K562 (cell line): ENCODE results near the gene CAPN14. TPM values are rescaled to one million over a fixed set of nuclear protein-coding genes. Genes with fewer than 3 reads are reported as not detected.

Experiments used
- ATAC-seq: fragments of 200-7000 bp; cut with Tn5 transposase; 3 replicates; pipeline ENCODE4 v1.9.1; 2020; ENCODE audit warnings: moderate library complexity
- BruUV-seq: library from RNA; stranded (reverse); fragments of 400-500 nt; replicated peaks from 2 replicates; lab custom pipeline; 2021; lab: Mats Ljungman, UMichigan
- CTCF ChIA-PET: fragments of 300-600 bp; formaldehyde crosslinking; extraction: SDS; loops from one replicate; lab custom pipeline; 2021; ENCODE audit warnings: low intra/inter-chr PET ratio; lab: Yijun Ruan, JAX
- POLR2A ChIA-PET: fragments of 300-600, 350-650 bp; sonication (Branson Sonifier 250); formaldehyde crosslinking; extraction: SDS; loops from one replicate; lab custom pipeline; 2021; ENCODE audit warnings: antibody characterized with exemption, inconsistent platforms; lab: Yijun Ruan, JAX
- DNase-seq, 4 experiments: peaks; one replicate each; pipeline versions ENCODE4 v3.0.0 to v3.0.0-alpha.2; 2011 to 2018; ENCODE audit warnings: low spot score in 3 of 4, mixed read lengths in 3 of 4; ENCODE audit errors: extremely low read depth in 1 of 4
- FAIRE-seq: peaks from 2 replicates; lab custom pipeline; 2011; peaks lifted over from hg19 to GRCh38; lab: Jason Lieb, UNC
- H2AFZ ChIP-seq: 2 replicates; pipeline ENCODE4 v1.6.0; 2011; ENCODE audit warnings: low read depth, low read length, control low read depth, inconsistent platforms
- H3K27ac ChIP-seq: fragments of 200-600 bp; 3 replicates; pipeline ENCODE4 v1.8.0; 2011; ENCODE audit warnings: low read depth, mild to moderate bottlenecking, control low read depth, inconsistent platforms, low read length, moderate library complexity, mixed read lengths; ENCODE audit errors: extremely low read depth
- H3K27me3 ChIP-seq, 2 experiments: fragments of 300-600 bp in 1 of 2; 2 replicates in 1 of 2; 3 replicates in 1 of 2; pipeline versions ENCODE4 v1.6.0 to v1.8.0; 2011; ENCODE audit warnings: inconsistent platforms in 2 of 2, low read length in 2 of 2, mild to moderate bottlenecking in 1 of 2, mixed read lengths in 1 of 2, moderate library complexity in 1 of 2; ENCODE audit not compliant: control insufficient read depth in 2 of 2, insufficient read depth in 2 of 2
- H3K36me3 ChIP-seq: fragments of 300-600 bp; 3 replicates; pipeline ENCODE4 v1.8.0; 2011; ENCODE audit warnings: mild to moderate bottlenecking, low read length, inconsistent platforms; ENCODE audit not compliant: control insufficient read depth, insufficient read depth
- H3K4me1 ChIP-seq, 2 experiments: fragments of 200-600 bp in 1 of 2; replicated peaks in 1 of 2; 2 replicates in 1 of 2; 3 replicates in 1 of 2; pipeline versions ENCODE4 v1.5.1 to v1.8.0; 2011; ENCODE audit warnings: inconsistent platforms in 2 of 2, low read length in 2 of 2, mild to moderate bottlenecking in 1 of 2, mixed read lengths in 1 of 2, moderate library complexity in 1 of 2; ENCODE audit not compliant: control insufficient read depth in 2 of 2, insufficient read depth in 2 of 2
- H3K4me2 ChIP-seq: 2 replicates; pipeline ENCODE4 v1.6.1; 2011; ENCODE audit warnings: low read length, control low read depth, inconsistent platforms, mixed read lengths; ENCODE audit not compliant: insufficient read depth
- H3K4me3 ChIP-seq: fragments of 200-600 bp; sonication (generic), shearing (Covaris generic); 2 replicates; pipeline ENCODE4 v1.5.1; 2016; ENCODE audit warnings: control low read depth, inconsistent platforms
- H3K79me2 ChIP-seq: fragments of 200-600 bp; 3 replicates; pipeline ENCODE4 v1.8.0; 2011; ENCODE audit warnings: low read length, inconsistent platforms; ENCODE audit not compliant: control insufficient read depth, insufficient read depth
- H3K9ac ChIP-seq, 2 experiments: 2 replicates each; pipeline versions ENCODE4 v1.6.0 to v1.6.1; 2011; ENCODE audit warnings: low read depth in 2 of 2, low read length in 2 of 2, control low read depth in 1 of 2, inconsistent platforms in 1 of 2, mild to moderate bottlenecking in 1 of 2, mixed read lengths in 1 of 2; ENCODE audit not compliant: insufficient read depth in 1 of 2
- H3K9me1 ChIP-seq: one replicate; pipeline ENCODE4 v1.6.0; 2011; ENCODE audit warnings: inconsistent platforms, mild to moderate bottlenecking, low read length, moderate library complexity; ENCODE audit not compliant: control insufficient read depth, insufficient read depth
- H3K9me3 ChIP-seq: replicated peaks from 2 replicates; pipeline ENCODE4 v1.5.1; 2011; ENCODE audit warnings: low read depth, low read length, inconsistent platforms; ENCODE audit not compliant: control insufficient read depth, insufficient read depth
- H4K20me1 ChIP-seq: replicated peaks from 2 replicates; pipeline ENCODE4 v1.6.1; 2011; ENCODE audit warnings: low read length, inconsistent platforms, mixed read lengths; ENCODE audit not compliant: control insufficient read depth, insufficient read depth
- CC2D1A ChIP-seq: fragments of 450-650 bp; IDR thresholded peaks from 2 replicates; pipeline ENCODE4 v1.6.1; 2017; ENCODE audit warnings: mild to moderate bottlenecking
- DIDO1 ChIP-seq: fragments of 450-650 bp; IDR thresholded peaks from 2 replicates; pipeline ENCODE4 v1.6.1; 2016; ENCODE audit warnings: low read depth, missing biosample characterization, missing genetic modification characterization
- FOXJ3 ChIP-seq: sonication (generic); formaldehyde crosslinking; IDR thresholded peaks from 2 replicates; pipeline ENCODE4 v1.4.0; 2020; ENCODE audit warnings: mild to moderate bottlenecking, missing genetic modification reagents
- HCFC1 ChIP-seq: IDR thresholded peaks from 2 replicates; pipeline ENCODE4 v1.6.1; 2012; ENCODE audit warnings: low read depth, low read length, improper control_type of control experiment
- HDAC2 ChIP-seq: fragments of 450-650 bp; IDR thresholded peaks from 2 replicates; pipeline ENCODE4 v1.6.1; 2016; ENCODE audit warnings: mild to moderate bottlenecking
- HMG20B ChIP-seq: fragments of 250-450 bp; sonication (Bioruptor Pico); IDR thresholded peaks from 2 replicates; pipeline ENCODE4 v1.5.0; 2021; ENCODE audit warnings: mild to moderate bottlenecking
- HNRNPLL ChIP-seq: fragments of 200-400 bp; formaldehyde crosslinking; IDR thresholded peaks from 2 replicates; pipeline ENCODE4 v1.6.1; 2017; ENCODE audit warnings: low read length, low read depth, mild to moderate bottlenecking; ENCODE audit not compliant: poor library complexity, severe bottlenecking
- WGBS: fragments of 100-300 bp; shearing (Covaris generic); methylation state at CpG from one replicate; pipeline ENCODE4 v1.1.6; 2016; ENCODE audit warnings: low coverage, mixed read lengths; ENCODE audit not compliant: insufficient coverage; ENCODE audit errors: missing lambda C conversion rate; 5-methylcytosine and 5-hydroxymethylcytosine counted together
- in situ Hi-C: fragments of 300-500 bp; cut with MboI; formaldehyde crosslinking; loops from 4 replicates; pipeline ENCODE4 v1.15.0; 2018; ENCODE audit warnings: inconsistent platforms, mixed read lengths
- intact Hi-C: fragments of 100-400 bp; cut with micrococcal nuclease; formaldehyde crosslinking; loops from 2 replicates; pipeline ENCODE4 v1.14.2; 2022
- polyA plus RNA-seq, 8 experiments: library from polyadenylated mRNA; depleted of rRNA in 4 of 8; stranded (reverse) in 5 of 8; unstranded in 3 of 8; fragments of >200 nt; fragmentation: Nextera tagmentation in 2 of 8; fragmentation: Illumina TruSeq in 1 of 8; extraction: Ambion mirVana in 2 of 8; extraction: Trizol in 1 of 8; gene quantifications; 2 replicates each; pipeline versions ENCODE4 v1.2.1 to v1.2.3, GENCODE V29; 2011 to 2014; ENCODE audit warnings: inconsistent platforms in 1 of 8, missing spikeins in 1 of 8
- total RNA-seq, 7 experiments: library from RNA; depleted of rRNA in 6 of 7; stranded (reverse); fragments of >200 nt in 6 of 7; fragmentation: Illumina TruSeq in 2 of 7; extraction: Trizol in 2 of 7; gene quantifications; 2 replicates each; pipeline versions ENCODE4 v1.2.1 to v1.2.3, GENCODE V29; 2011 to 2021; ENCODE audit warnings: low replicate concordance in 1 of 7
- TF ChIP-seq, protein P1 (sequence below), 2 experiments: IDR thresholded peaks; 2 replicates each; pipeline ENCODE4 v1.6.1; 2012; ENCODE audit warnings: improper control_type of control experiment in 2 of 2, low read depth in 2 of 2, low read length in 2 of 2, borderline replicate concordance in 1 of 2
- TF ChIP-seq, protein P2 (sequence below): fragments of 250-450 bp; sonication (Bioruptor Pico); IDR thresholded peaks from 2 replicates; pipeline ENCODE4 v1.5.0; 2020; ENCODE audit warnings: mild to moderate bottlenecking

CAPN14 gene
- total and polyA plus RNA-seq, 9 of the 15 experiments (the other 6 are each of a cell fraction or from before 2014, with no cell fraction given) = not detected

DNA sequence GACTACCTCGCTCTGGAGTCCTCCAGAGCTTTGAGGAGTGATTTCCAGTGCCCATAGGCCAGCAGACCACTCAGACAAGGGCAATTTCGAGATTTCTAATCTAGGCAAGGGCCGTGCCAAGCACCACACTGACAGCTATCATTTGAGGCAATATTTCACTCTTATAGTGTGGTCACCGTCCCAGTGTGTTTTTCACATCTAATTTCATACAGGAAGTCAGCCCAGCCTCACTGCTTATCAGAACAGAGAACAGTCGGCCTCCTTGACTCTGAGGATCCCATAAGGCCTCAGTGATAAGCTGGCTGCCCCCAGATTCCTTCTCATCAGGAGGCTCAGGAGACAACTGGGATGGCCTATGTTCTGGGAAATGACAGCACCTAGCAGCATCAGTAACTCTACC lies 581 bp downstream of the CAPN14 start (continued):
- TF ChIP-seq, protein P1, sequence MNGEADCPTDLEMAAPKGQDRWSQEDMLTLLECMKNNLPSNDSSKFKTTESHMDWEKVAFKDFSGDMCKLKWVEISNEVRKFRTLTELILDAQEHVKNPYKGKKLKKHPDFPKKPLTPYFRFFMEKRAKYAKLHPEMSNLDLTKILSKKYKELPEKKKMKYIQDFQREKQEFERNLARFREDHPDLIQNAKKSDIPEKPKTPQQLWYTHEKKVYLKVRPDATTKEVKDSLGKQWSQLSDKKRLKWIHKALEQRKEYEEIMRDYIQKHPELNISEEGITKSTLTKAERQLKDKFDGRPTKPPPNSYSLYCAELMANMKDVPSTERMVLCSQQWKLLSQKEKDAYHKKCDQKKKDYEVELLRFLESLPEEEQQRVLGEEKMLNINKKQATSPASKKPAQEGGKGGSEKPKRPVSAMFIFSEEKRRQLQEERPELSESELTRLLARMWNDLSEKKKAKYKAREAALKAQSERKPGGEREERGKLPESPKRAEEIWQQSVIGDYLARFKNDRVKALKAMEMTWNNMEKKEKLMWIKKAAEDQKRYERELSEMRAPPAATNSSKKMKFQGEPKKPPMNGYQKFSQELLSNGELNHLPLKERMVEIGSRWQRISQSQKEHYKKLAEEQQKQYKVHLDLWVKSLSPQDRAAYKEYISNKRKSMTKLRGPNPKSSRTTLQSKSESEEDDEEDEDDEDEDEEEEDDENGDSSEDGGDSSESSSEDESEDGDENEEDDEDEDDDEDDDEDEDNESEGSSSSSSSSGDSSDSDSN (IDR thresholded peaks at IDR 0.05; ENCODE audit: borderline replicate concordance in 1 of 2, low read depth in 2 of 2, low read length in 2 of 2) = no peak
- no peak for TF ChIP-seq DIDO1 (tag)
- no peak for TF ChIP-seq HNRNPLL
- TF ChIP-seq, all 486 proteins: peak for 2

DNA sequence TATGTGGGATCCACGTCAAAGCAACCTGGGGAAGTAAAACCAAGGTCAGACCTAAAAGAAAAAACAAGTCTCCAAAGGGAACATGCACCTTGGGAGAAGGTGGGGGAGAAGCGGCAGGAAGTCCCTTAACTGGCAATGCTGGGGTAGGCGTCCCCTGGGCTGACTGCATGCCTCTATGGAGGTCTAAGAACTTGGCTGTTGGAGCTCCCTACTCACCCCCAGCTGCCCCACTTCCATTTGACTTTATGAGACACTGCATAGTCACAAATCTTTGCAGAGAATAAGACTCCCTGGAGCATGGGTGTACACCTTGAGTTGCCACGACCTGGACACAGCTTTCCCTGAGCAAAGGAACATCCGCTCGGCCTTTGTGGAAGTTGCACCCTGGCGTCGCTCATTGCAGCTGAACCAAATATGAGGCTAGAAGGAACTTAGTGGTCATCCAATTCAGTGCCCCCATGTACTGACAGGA lies 2.8 kb downstream of the CAPN14 start:
- ATAC-seq = no peak
- FAIRE-seq = no peak
- no peak for TF ChIP-seq FOXJ3 (CRISPR knock-in tag)
- no peak for TF ChIP-seq HDAC2
- no peak for TF ChIP-seq HMG20B (CRISPR knock-in tag)
- TF ChIP-seq, protein P2, sequence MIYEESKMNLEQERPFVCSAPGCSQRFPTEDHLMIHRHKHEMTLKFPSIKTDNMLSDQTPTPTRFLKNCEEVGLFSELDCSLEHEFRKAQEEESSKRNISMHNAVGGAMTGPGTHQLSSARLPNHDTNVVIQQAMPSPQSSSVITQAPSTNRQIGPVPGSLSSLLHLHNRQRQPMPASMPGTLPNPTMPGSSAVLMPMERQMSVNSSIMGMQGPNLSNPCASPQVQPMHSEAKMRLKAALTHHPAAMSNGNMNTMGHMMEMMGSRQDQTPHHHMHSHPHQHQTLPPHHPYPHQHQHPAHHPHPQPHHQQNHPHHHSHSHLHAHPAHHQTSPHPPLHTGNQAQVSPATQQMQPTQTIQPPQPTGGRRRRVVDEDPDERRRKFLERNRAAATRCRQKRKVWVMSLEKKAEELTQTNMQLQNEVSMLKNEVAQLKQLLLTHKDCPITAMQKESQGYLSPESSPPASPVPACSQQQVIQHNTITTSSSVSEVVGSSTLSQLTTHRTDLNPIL (CRISPR knock-in tag) = no peak
- TF ChIP-seq CC2D1A = no peak
- no peak for TF ChIP-seq HCFC1
- TF ChIP-seq, all 486 proteins: peak for 0
- Histone ChIP-seq H3K9ac (no peak overlapping the region), H3K27me3 (peaks cover 0 to 5% of the 10 kb centered on the region in 2 experiments; a peak in 2 of 5 replicates), H3K9me3 (no peaks in the 10 kb centered on the region), H3K79me2 (no peaks in the 10 kb centered on the region), H3K27ac (no peak overlapping the region), H3K4me2 (no peak overlapping the region), H3K36me3 (no peaks in the 10 kb centered on the region), H3K4me1 (no peaks in the 10 kb centered on the region), H2AFZ (no peak overlapping the region), H3K4me3 (no peak overlapping the region), H4K20me1 (no peaks in the 10 kb centered on the region), H3K9me1 (no peaks in the 10 kb centered on the region)
- intact Hi-C loops = no loop called here
- ChIA-PET CTCF (no interaction called here), POLR2A (no interaction called here)
- in situ Hi-C loops = no loop called here
- WGBS = 5% methylated on average over 8 of the region's 8 CpGs
- BruUV-seq = no TSS peak
- no peak for DNase-seq
